Measurements from ENCODE around the gene CHST9. TPM values are rescaled to one million over a fixed set of nuclear protein-coding genes. Genes with fewer than 3 reads are reported as not detected.

The CHST9 gene
- total and polyA plus RNA-seq, 8 donors, result 3.9 to 17.2 (median 7.8) TPM

GRCh38 chr18:27184115-27185024, 738 bp downstream of the CHST9 start:
- Histone ChIP-seq H3K9me3 (no peaks in the 10 kb centered on the region), H3K27me3 (no peaks in the 10 kb centered on the region), H3K4me3 (peak overlapping the region; percentile 17 to 51 (median 40)), H3K27ac (peak overlapping the region in 3 of 4 donors; percentile 30 to 65 (median 63)), H3K4me1 (peaks cover 0 to 3% (median 0%) of the 10 kb centered on the region in 3 donors), H3K36me3 (no peaks in the 10 kb centered on the region)
- intact Hi-C loops (cut with DNase I), result no loop called here
- peak in 3 of 6 donors; percentile 13 to 72 (median 63) for DNase-seq
- FAIRE-seq, result no peak
- no peak for TF ChIP-seq CTCF (IDR thresholded peaks at IDR 0.05)
- WGBS, 2 donors, result 3 to 4% methylated on average over 32 to 33 of the region's 33 CpGs
- peak; percentile 35 to 61 (median 56) for ATAC-seq

GRCh38 chr18:27181726-27182125, 3.4 kb downstream of the CHST9 start:
- WGBS, 2 donors, result 27 to 36% methylated on average over 1 of the region's 1 CpG
- FAIRE-seq (no peak), ATAC-seq (no peak), DNase-seq (no peak)
- no peak overlapping the region for H3K27ac ChIP-seq
- no peaks in the 10 kb centered on the region for H3K9me3 ChIP-seq
- intact Hi-C loops (cut with DNase I), result no loop called here
- H3K36me3 ChIP-seq, result no peaks in the 10 kb centered on the region
- no peaks in the 10 kb centered on the region for H3K27me3 ChIP-seq
- no peak for TF ChIP-seq CTCF (IDR thresholded peaks at IDR 0.05)
- no peaks in the 10 kb centered on the region for H3K4me1 ChIP-seq
- no peak overlapping the region for H3K4me3 ChIP-seq

GRCh38 chr18:27178424-27178823, 6.7 kb downstream of the CHST9 start:
- H3K36me3 ChIP-seq, result no peaks in the 10 kb centered on the region
- TF ChIP-seq CTCF (IDR thresholded peaks at IDR 0.05), result no peak
- H3K27me3 ChIP-seq, result peaks cover 0 to 3% (median 0%) of the 10 kb centered on the region in 4 donors
- H3K4me3 ChIP-seq, result no peak overlapping the region
- no peaks in the 10 kb centered on the region for H3K9me3 ChIP-seq
- DNase-seq (no peak), FAIRE-seq (no peak), ATAC-seq (no peak)
- H3K27ac ChIP-seq, result no peak overlapping the region
- intact Hi-C loops (cut with DNase I), result no loop called here
- H3K4me1 ChIP-seq, result no peaks in the 10 kb centered on the region

GRCh38 chr18:27175914-27176313, 9.2 kb downstream of the CHST9 start:
- peaks cover 0 to 3% (median 0%) of the 10 kb centered on the region in 4 donors for H3K27me3 ChIP-seq
- WGBS, 2 donors, result 21 to 25% methylated on average over 1 of the region's 1 CpG
- H3K9me3 ChIP-seq, result no peaks in the 10 kb centered on the region
- ATAC-seq, result no peak
- H3K36me3 ChIP-seq, result no peaks in the 10 kb centered on the region
- H3K27ac ChIP-seq, result no peak overlapping the region
- DNase-seq, result no peak
- no peak for TF ChIP-seq CTCF (IDR thresholded peaks at IDR 0.05)
- intact Hi-C loops (cut with DNase I), result no loop called here
- H3K4me1 ChIP-seq, result no peaks in the 10 kb centered on the region
- FAIRE-seq, result no peak
- H3K4me3 ChIP-seq, result no peak overlapping the region

- Histone ChIP-seq H3K27me3 (peaks cover 0 to 3% (median 0%) of the 10 kb centered on the region in 4 donors), H3K36me3 (no peaks in the 10 kb centered on the region), H3K9me3 (no peaks in the 10 kb centered on the region), H3K27ac (no peak overlapping the region), H3K4me3 (no peak overlapping the region), H3K4me1 (no peaks in the 10 kb centered on the region)
- ATAC-seq (no peak), DNase-seq (no peak), FAIRE-seq (no peak)
- intact Hi-C loops (cut with DNase I), result no loop called here
- WGBS, 2 donors, result 60 to 79% methylated on average over 2 of the region's 2 CpGs
- TF ChIP-seq CTCF (IDR thresholded peaks at IDR 0.05), result no peak
Observed at GRCh38 chr18:27175245-27175644, 9.9 kb downstream of the CHST9 start.

Measured in pancreas (tissue), 10 donors.